ENCODE measurements around the gene ACSF3.
A peak's percentile ranks its signal among the peaks of the same experiment; 100 is the strongest.
"Not testable (repeated sequence)": the region's sequence is repeated elsewhere in the genome, so short reads cannot be mapped to it uniquely, and the experiment has no call there.

ACSF3 gene

GRCh38 chr16:89161763-89162713 is 68.4 kb downstream of the ACSF3 start:
- DNase-seq (ENCODE audit: low spot score), result no peak

- no peak for DNase-seq (ENCODE audit: low spot score)
Measured at GRCh38 chr16:89163297-89163696, 69.6 kb downstream of the ACSF3 start.

GRCh38 chr16:89164436-89164835 is 70.8 kb downstream of the ACSF3 start:
- DNase-seq (ENCODE audit: low spot score), result no peak

GRCh38 chr16:89164847-89165680 is 71.4 kb downstream of the ACSF3 start:
- DNase-seq (ENCODE audit: low spot score), result no peak

- DNase-seq (ENCODE audit: low spot score), result not testable (repeated sequence)
Measured at GRCh38 chr16:89165681-89165979, 72.0 kb downstream of the ACSF3 start.

GRCh38 chr16:89166696-89167424 is 73.2 kb downstream of the ACSF3 start:
- DNase-seq (ENCODE audit: low spot score), result no peak

GRCh38 chr16:89167425-89167941 is 73.8 kb downstream of the ACSF3 start:
- DNase-seq (ENCODE audit: low spot score), result peak; percentile 78

GRCh38 chr16:89168381-89169189 is 74.9 kb downstream of the ACSF3 start:
- no peak for DNase-seq (ENCODE audit: low spot score)

GRCh38 chr16:89169778-89170177 is 76.1 kb downstream of the ACSF3 start:
- DNase-seq (ENCODE audit: low spot score), result no peak

- DNase-seq (ENCODE audit: low spot score), result no peak
Measured at GRCh38 chr16:89170346-89171215, 76.9 kb downstream of the ACSF3 start.

- DNase-seq (ENCODE audit: low spot score), result peak; percentile 96
Measured at GRCh38 chr16:89171216-89172170, 77.8 kb downstream of the ACSF3 start, which contains the start of gene CDH15. Gene CDH15, plus strand, starts transcription at chr16:89171748. Its CDS starts 84 bp downstream, at chr16:89171832.

GRCh38 chr16:89172171-89172527 is 78.5 kb downstream of the ACSF3 start:
- no peak for DNase-seq (ENCODE audit: low spot score)

- DNase-seq (ENCODE audit: low spot score), result no peak
Measured at GRCh38 chr16:89172528-89173173, 79.0 kb downstream of the ACSF3 start.

GRCh38 chr16:89173174-89173921 is 79.7 kb downstream of the ACSF3 start:
- no peak for DNase-seq (ENCODE audit: low spot score)

- no peak for DNase-seq (ENCODE audit: low spot score)
Measured at GRCh38 chr16:89174055-89174827, 80.6 kb downstream of the ACSF3 start.

GRCh38 chr16:89174877-89175276 is 81.2 kb downstream of the ACSF3 start:
- no peak for DNase-seq (ENCODE audit: low spot score)
